Measurements from ENCODE around the gene SLC17A5.

- TF ChIP-seq CTCF (IDR thresholded peaks at IDR 0.05; ENCODE audit: low read length), result no peak
- TF ChIP-seq EZH2 (IDR thresholded peaks at IDR 0.05; ENCODE audit: borderline replicate concordance, low read length), result no peak
Measured at GRCh38 chr6:73649783-73650182, 4.0 kb downstream of the SLC17A5 start.

Measured in OCI-LY1 (cell line).